Measurements from ENCODE around the gene ANK3.

Gene ANK3

DNA sequence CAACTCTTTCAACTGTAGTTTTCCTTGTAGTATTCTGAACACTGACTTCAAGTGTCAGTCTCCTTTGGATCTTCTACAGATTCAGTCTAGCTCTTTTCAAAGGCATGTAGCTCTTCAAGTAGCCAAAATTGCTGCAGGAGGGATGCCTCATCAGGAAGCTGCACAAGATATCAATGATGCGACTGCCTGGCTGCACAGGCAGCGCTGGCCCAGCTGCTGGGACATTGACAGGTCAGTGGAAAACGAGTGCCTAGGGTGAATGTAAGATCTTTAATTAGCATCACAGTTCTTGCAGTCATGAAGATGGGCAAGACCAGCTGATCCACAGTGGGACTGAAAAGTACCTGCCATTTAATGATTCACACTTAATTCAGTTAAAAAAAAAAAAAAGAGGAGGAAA lies 167.6 kb downstream of the ANK3 start:
- no peak for DNase-seq (ENCODE audit: low spot score)

DNA sequence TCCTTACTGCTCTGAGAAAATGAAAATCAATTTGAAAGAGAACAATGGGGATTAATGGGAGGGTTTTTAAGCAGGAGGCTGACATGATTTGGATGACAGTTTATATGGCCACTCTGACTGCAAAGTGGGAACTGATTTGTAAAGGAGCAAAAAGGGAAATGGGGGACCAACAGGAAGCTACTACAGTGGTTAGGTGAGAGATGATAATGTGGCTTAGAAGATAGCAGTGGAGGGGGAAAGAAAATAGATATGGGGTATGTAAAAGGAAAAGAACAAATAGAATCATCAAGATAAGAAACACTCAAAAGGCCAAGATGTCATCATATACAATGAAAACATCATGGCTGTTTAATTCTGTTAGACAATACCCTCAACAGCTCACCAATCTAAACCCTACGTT lies 177.5 kb downstream of the ANK3 start:
- no peak for DNase-seq (ENCODE audit: low spot score)

- DNase-seq (ENCODE audit: low spot score): no peak
Measured at GRCh38 chr10:60209874-60210570, 179.7 kb downstream of the ANK3 start.

- DNase-seq (ENCODE audit: low spot score): no peak
Measured at GRCh38 chr10:60208676-60209269, 180.9 kb downstream of the ANK3 start.

- DNase-seq (ENCODE audit: low spot score): no peak
Measured at GRCh38 chr10:60207894-60208293, 181.8 kb downstream of the ANK3 start.

GRCh38 chr10:60206735-60207134 lies 182.9 kb downstream of the ANK3 start:
- no peak for DNase-seq (ENCODE audit: low spot score)

- DNase-seq (ENCODE audit: low spot score): no peak
Measured at GRCh38 chr10:60205741-60206140, 183.9 kb downstream of the ANK3 start.

- DNase-seq (ENCODE audit: low spot score): no peak
Measured at GRCh38 chr10:60203993-60204618, 185.6 kb downstream of the ANK3 start.

DNA sequence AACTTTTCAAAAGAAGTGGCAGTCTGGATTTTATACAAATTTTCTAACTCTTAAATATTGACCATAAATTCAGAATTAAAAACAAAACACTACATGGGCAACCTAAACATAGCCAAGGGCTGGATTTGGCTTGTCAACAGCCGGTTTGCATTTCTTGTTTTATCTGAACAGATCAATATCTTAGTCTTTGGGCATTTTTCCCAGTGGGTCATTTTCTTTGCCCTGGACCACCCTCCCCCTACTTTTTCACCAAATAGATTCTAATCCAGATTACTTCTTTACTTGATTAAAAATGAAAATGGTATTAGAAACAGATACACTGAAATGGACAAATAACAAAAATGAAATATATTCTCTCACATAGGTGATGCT lies 189.0 kb downstream of the ANK3 start:
- DNase-seq (ENCODE audit: low spot score): no peak

GRCh38 chr10:60200012-60200681 lies 189.5 kb downstream of the ANK3 start:
- no peak for DNase-seq (ENCODE audit: low spot score)

DNA sequence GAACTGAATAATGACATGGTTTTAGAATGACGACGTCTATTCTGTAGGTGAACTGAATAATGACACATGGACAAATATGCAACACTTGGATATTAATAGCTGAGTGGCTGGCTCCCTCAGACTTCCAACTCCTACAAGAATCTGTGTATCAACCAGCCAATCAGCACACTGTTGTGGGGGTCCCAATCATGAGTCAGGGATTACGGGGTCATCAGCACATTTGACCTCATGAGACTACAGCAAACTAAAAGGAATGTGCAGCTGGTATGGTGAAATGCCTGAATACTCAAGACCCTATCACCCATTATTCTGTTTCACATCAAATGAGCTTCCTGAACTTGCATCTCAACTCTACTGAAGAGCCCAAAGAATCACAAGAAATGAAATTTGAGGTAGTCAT lies 192.5 kb downstream of the ANK3 start:
- DNase-seq (ENCODE audit: low spot score): no peak

DNA sequence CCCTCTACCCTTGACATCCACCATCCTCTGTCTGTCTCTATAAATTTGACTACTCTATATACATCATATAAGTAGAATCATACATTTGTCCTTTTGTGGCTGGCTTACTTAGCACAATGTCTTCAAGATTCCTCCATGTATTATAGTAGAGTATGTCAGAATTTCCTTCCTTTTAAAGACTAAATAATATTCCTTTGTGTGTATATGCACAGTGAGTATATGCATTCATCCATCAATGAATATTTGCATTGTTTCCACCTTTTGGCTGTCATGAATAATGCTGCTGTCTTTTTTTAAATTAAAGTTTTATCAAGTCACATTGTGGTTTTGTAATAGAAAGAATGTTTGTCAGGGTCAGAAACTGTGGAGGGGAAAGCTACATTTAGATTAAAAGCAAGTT lies 195.3 kb downstream of the ANK3 start:
- no peak for DNase-seq (ENCODE audit: low spot score)

- no peak for DNase-seq (ENCODE audit: low spot score)
Measured at GRCh38 chr10:60192946-60193345, 196.7 kb downstream of the ANK3 start.

GRCh38 chr10:60189861-60190475 lies 199.7 kb downstream of the ANK3 start:
- DNase-seq (ENCODE audit: low spot score): no peak

GRCh38 chr10:60188548-60188947 lies 201.1 kb downstream of the ANK3 start:
- no peak for DNase-seq (ENCODE audit: low spot score)

- DNase-seq (ENCODE audit: low spot score): no peak
Measured at GRCh38 chr10:60187691-60188090, 202.0 kb downstream of the ANK3 start.

- no peak for DNase-seq (ENCODE audit: low spot score)
Measured at GRCh38 chr10:60186315-60187071, 203.2 kb downstream of the ANK3 start.

DNA sequence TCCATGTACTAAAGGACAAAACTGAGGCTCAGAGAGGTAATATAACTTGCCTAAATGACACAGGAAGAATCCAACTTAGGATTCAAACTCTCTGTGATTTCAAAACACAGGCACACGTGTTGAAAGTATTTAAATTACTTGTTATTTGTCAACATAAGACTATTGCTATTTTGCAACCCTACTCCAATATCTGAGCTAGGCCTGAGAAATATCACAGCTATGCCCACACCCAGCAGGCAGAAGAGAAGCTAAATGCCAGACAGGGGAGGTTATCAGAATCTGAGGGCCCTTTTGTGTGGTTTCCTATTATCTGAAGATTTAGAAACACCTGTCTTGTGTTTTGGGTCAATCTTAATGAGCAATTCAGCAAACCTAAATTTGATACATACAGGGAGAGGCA lies 204.3 kb downstream of the ANK3 start:
- DNase-seq (ENCODE audit: low spot score): no peak

- no peak for DNase-seq (ENCODE audit: low spot score)
Measured at GRCh38 chr10:60182691-60183090, 207.0 kb downstream of the ANK3 start.

- DNase-seq (ENCODE audit: low spot score): no peak
Measured at GRCh38 chr10:60176925-60177324, 212.8 kb downstream of the ANK3 start.

- no peak for DNase-seq (ENCODE audit: low spot score)
Measured at GRCh38 chr10:60175441-60175971, 214.2 kb downstream of the ANK3 start.
